ENCODE results near the gene GPATCH2. TPM values are rescaled to one million over a fixed set of nuclear protein-coding genes. Genes with fewer than 3 reads are reported as not detected.
"Not testable (repeated sequence)": the region's sequence is repeated elsewhere in the genome, so short reads cannot be mapped to it uniquely, and the experiment has no call there.

Gene GPATCH2
- total and polyA plus RNA-seq, 9 donors = 10.2 to 15.9 (median 12.3) TPM

DNA sequence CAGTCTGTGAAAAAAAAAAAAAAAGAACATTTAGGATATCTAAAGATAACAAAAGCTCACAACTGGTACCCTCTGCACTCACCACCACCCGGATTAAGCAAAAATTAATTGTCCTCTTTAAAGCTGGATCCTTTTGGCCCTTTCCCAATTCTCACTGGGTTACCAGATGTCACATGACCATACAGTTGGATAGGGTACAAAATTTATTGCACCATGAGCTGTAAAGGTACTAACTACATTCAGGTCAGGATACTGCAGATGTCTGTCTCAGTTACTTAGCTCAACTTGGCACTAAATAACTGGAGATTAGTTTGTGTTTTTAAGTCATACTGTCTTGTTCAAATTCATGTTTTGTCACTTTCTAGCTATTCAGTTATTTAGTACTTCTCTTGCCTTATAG lies 96.3 kb downstream of the GPATCH2 start:
- WGBS (ENCODE audit: insufficient coverage) = no CpG with 5 or more reads among the region's 1 CpG
- no peaks in the 10 kb centered on the region for H3K36me3 ChIP-seq (ENCODE audit: control insufficient read depth, insufficient read depth, low read length)
- no peaks in the 10 kb centered on the region for H3K27me3 ChIP-seq (ENCODE audit: control insufficient read depth, insufficient read depth, low read length)
- DNase-seq = no peak
- H3K4me3 ChIP-seq (ENCODE audit: low read length) = no peak overlapping the region
- H3K4me1 ChIP-seq (ENCODE audit: control insufficient read depth, insufficient read depth, low read length) = no peaks in the 10 kb centered on the region
- no peak overlapping the region for H3K27ac ChIP-seq (ENCODE audit: low read length)
- no peaks in the 10 kb centered on the region for H3K9me3 ChIP-seq (replicated peaks; ENCODE audit: control insufficient read depth, low read depth, low read length)

DNA sequence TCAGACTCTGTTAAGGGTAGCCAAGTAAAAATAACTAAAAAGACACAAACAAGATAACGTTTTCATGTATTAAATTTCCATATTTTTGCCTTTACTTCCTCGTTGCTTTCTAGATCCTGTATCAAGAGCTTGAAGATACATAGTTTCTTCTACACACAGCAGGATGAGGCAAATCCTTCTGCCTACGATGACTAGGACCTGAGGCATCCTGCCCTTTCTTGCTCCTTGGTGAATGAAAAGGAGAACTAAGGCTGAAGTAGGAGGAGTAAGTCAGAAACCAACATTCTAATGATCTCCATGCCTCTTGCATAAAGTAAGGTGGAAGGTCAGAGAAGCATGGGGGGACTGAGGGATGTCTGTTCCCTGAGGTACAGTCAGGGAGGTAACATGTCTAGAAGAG lies 102.6 kb downstream of the GPATCH2 start:
- H3K4me3 ChIP-seq (ENCODE audit: low read length) = no peak overlapping the region
- H3K27me3 ChIP-seq (ENCODE audit: control insufficient read depth, insufficient read depth, low read length) = no peaks in the 10 kb centered on the region
- H3K36me3 ChIP-seq (ENCODE audit: control insufficient read depth, insufficient read depth, low read length) = no peaks in the 10 kb centered on the region
- no peaks in the 10 kb centered on the region for H3K9me3 ChIP-seq (replicated peaks; ENCODE audit: control insufficient read depth, low read depth, low read length)
- H3K4me1 ChIP-seq (ENCODE audit: control insufficient read depth, insufficient read depth, low read length) = no peaks in the 10 kb centered on the region
- 83% methylated on average over 2 of the region's 3 CpGs for WGBS (ENCODE audit: insufficient coverage)
- H3K27ac ChIP-seq (ENCODE audit: low read length) = no peak overlapping the region
- no peak for DNase-seq

DNA sequence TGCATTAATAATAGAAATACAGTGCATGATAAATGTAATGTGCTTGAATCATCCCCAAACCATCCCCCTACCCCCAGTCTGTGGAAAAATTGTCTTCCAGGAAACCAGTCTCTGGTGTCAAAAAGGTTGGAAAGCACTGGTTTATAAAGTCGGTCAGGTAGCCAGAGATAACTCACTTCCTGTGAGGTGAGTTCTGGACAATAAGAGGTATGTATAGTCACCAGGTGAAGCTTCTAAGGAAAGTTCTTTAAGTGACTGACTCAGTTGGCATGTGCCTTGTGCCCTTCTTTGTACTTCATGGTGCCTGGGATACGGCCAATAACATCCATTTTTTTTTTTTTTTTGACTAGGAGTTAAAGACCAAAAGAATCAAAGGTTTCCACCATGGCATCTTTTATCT lies 103.7 kb downstream of the GPATCH2 start:
- Histone ChIP-seq H3K4me1 (ENCODE audit: control insufficient read depth, insufficient read depth, low read length) (no peaks in the 10 kb centered on the region), H3K27me3 (ENCODE audit: control insufficient read depth, insufficient read depth, low read length) (no peaks in the 10 kb centered on the region), H3K27ac (ENCODE audit: low read length) (no peak overlapping the region), H3K36me3 (ENCODE audit: control insufficient read depth, insufficient read depth, low read length) (no peaks in the 10 kb centered on the region), H3K9me3 (replicated peaks; ENCODE audit: control insufficient read depth, low read depth, low read length) (no peaks in the 10 kb centered on the region), H3K4me3 (ENCODE audit: low read length) (no peak overlapping the region)
- 100% methylated on average over 2 of the region's 2 CpGs for WGBS (ENCODE audit: insufficient coverage)
- no peak for DNase-seq

DNA sequence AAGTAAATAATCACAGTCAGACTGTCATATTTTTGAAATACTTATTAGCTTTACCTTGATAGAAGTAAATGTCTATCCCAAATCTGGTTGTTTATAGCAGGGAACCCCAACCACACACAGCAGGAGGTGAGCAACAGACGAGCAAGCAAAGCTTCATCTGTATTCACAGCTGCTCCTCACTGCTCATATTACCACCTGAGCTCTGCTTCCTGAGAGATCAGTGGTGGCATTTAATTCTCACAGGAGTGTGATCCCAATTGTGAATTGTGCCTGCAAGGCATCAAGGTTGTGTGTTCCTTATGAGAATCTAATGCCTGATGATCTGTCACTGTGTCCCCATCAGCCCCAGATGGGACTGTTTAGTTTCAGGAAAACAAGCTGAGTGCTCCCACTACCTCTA lies 104.3 kb downstream of the GPATCH2 start:
- no CpG with 5 or more reads among the region's 1 CpG for WGBS (ENCODE audit: insufficient coverage)
- no peaks in the 10 kb centered on the region for H3K9me3 ChIP-seq (replicated peaks; ENCODE audit: control insufficient read depth, low read depth, low read length)
- H3K4me1 ChIP-seq (ENCODE audit: control insufficient read depth, insufficient read depth, low read length) = no peaks in the 10 kb centered on the region
- H3K27ac ChIP-seq (ENCODE audit: low read length) = no peak overlapping the region
- H3K27me3 ChIP-seq (ENCODE audit: control insufficient read depth, insufficient read depth, low read length) = no peaks in the 10 kb centered on the region
- no peak overlapping the region for H3K4me3 ChIP-seq (ENCODE audit: low read length)
- no peak for DNase-seq
- no peaks in the 10 kb centered on the region for H3K36me3 ChIP-seq (ENCODE audit: control insufficient read depth, insufficient read depth, low read length)

DNA sequence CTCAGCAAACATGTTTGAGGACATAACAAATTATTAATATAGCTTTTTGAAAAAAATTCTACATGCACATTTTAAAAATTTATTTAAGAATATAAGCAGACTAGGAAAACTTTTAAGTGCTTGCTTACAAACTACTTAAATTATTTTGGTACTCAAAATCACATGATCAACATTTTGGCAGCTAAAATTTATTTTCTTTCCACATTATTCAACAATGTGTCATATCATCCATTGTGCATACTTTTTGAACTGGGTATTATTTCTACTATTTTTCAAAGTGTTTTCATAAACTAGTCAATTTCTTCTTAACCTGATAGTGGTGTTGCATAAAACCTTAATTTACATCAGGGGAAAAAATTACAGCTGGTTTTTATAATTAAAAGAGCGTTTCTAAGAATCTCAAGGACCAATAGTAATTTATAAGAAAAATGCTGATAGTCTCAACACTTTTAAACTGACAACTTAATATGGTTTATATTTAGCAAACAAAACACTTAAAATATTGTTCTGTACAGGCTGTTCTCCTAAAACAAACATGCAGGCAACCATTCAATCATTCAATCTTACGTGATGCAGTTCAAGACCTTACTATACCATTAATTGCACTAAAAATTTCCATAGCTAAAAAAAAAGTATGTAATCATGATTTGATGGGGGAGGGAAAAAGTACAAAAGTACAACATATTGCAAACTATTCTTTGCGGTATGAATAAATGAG lies 105.0 kb downstream of the GPATCH2 start:
- Histone ChIP-seq H3K9me3 (replicated peaks; ENCODE audit: control insufficient read depth, low read depth, low read length) (no peaks in the 10 kb centered on the region), H3K36me3 (ENCODE audit: control insufficient read depth, insufficient read depth, low read length) (no peaks in the 10 kb centered on the region), H3K27ac (ENCODE audit: low read length) (no peak overlapping the region), H3K4me1 (ENCODE audit: control insufficient read depth, insufficient read depth, low read length) (no peaks in the 10 kb centered on the region), H3K4me3 (ENCODE audit: low read length) (no peak overlapping the region), H3K27me3 (ENCODE audit: control insufficient read depth, insufficient read depth, low read length) (no peaks in the 10 kb centered on the region)
- no CpG with 5 or more reads among the region's 3 CpGs for WGBS (ENCODE audit: insufficient coverage)
- peak; percentile 11 for DNase-seq

DNA sequence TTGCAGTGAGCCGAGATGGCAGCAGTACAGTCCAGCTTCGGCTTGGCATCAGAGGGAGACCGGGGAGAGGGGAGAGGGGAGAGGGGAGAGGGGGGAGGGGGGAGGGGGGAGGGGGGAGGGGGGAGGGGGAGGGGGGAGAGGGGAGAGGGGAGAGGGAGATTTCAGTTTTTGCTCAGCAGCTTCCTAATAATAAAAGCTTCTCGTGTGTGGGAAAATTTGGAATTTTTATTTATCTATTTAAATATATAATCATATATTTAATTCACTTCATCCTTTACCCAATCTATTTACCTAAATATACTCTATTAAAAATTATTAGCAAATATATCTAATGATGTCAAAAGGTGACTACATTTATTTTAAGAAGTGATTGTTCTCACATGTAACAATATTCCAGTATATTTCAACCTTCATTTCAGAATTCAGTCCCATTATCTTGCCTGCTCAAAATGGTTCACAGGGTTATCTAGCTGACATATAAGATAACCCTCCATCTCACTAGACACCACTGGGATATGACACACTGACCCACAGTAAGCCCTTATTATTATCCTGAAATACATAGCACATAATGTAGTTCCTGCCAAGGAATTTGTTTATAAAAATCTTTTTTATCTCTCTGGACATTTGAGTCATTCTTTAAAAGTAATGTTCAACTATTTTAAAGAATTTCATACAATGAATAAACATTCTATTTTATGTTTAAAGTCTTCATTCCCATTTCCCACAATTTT lies 105.9 kb downstream of the GPATCH2 start:
- H3K36me3 ChIP-seq (ENCODE audit: control insufficient read depth, insufficient read depth, low read length) = no peaks in the 10 kb centered on the region
- no peaks in the 10 kb centered on the region for H3K4me1 ChIP-seq (ENCODE audit: control insufficient read depth, insufficient read depth, low read length)
- H3K4me3 ChIP-seq (ENCODE audit: low read length) = no peak overlapping the region
- no CpG with 5 or more reads among the region's 4 CpGs for WGBS (ENCODE audit: insufficient coverage)
- DNase-seq = no peak
- H3K9me3 ChIP-seq (replicated peaks; ENCODE audit: control insufficient read depth, low read depth, low read length) = no peaks in the 10 kb centered on the region
- no peak overlapping the region for H3K27ac ChIP-seq (ENCODE audit: low read length)
- H3K27me3 ChIP-seq (ENCODE audit: control insufficient read depth, insufficient read depth, low read length) = no peaks in the 10 kb centered on the region

DNA sequence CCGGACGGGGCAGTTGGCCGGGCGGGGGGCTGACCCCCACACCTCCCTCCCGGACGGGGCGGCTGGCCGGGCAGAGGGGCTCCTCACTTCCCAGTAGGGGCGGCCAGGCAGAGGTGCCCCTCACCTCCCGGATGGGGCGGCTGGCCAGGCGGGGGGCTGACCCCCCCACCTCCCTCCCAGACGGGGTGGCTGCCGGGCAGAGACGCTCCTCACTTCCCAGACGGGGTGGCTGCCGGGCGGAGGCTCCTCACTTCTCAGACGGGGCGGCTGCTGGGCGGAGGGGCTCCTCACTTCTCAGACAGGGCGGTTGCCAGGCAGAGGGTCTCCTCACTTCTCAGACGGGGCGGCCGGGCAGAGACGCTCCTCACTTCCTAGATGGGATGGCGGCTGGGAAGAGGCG lies 107.0 kb downstream of the GPATCH2 start:
- not testable (repeated sequence) for H3K27me3 ChIP-seq (ENCODE audit: control insufficient read depth, insufficient read depth, low read length); DNase-seq; H3K4me3 ChIP-seq (ENCODE audit: low read length); H3K27ac ChIP-seq (ENCODE audit: low read length); H3K9me3 ChIP-seq (replicated peaks; ENCODE audit: control insufficient read depth, low read depth, low read length); H3K4me1 ChIP-seq (ENCODE audit: control insufficient read depth, insufficient read depth, low read length); H3K36me3 ChIP-seq (ENCODE audit: control insufficient read depth, insufficient read depth, low read length)
- WGBS (ENCODE audit: insufficient coverage) = no CpG with 5 or more reads among the region's 28 CpGs

DNA sequence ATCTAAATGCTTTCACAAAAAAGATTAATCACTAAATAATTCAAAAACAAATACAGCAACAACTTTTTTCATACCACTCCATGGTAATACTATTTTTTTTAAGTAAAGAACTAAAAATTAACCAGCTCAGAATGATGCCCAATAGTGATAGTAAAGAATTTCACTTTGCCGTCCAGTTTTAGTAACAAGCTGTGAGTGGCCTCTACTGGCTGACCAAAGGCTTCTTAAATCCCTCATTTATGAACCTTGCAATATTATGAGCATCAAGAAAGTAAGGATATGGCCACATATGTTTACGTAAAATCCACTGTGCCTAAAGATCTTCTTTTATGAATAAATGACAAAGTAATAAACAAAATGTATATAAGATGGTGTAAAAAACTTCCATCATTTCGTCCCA lies 108.6 kb downstream of the GPATCH2 start:
- H3K4me3 ChIP-seq (ENCODE audit: low read length) = no peak overlapping the region
- peak; percentile 27 for DNase-seq
- H3K27ac ChIP-seq (ENCODE audit: low read length) = no peak overlapping the region
- no CpG with 5 or more reads among the region's 3 CpGs for WGBS (ENCODE audit: insufficient coverage)
- no peaks in the 10 kb centered on the region for H3K9me3 ChIP-seq (replicated peaks; ENCODE audit: control insufficient read depth, low read depth, low read length)
- H3K36me3 ChIP-seq (ENCODE audit: control insufficient read depth, insufficient read depth, low read length) = no peaks in the 10 kb centered on the region
- no peaks in the 10 kb centered on the region for H3K4me1 ChIP-seq (ENCODE audit: control insufficient read depth, insufficient read depth, low read length)
- H3K27me3 ChIP-seq (ENCODE audit: control insufficient read depth, insufficient read depth, low read length) = no peaks in the 10 kb centered on the region

DNA sequence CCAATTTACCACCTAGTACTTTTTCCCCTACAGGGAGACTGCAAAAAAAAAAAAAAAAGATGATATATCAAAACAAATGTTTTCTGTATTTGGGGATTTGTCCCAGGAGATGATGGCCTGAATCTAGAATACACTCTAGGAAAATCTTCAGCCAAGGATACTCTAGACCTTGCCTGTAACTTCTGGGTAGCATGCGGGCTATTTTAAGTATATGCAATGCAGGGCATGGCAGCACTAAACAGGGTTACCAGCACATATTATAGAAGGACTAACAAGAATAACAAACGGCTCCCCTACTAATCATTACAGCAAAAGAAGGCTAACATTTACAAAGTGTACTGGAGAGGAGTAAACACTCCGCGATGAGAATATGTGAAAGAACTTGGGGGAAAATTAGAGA lies 109.6 kb downstream of the GPATCH2 start:
- Histone ChIP-seq H3K36me3 (ENCODE audit: control insufficient read depth, insufficient read depth, low read length) (no peaks in the 10 kb centered on the region), H3K4me1 (ENCODE audit: control insufficient read depth, insufficient read depth, low read length) (no peaks in the 10 kb centered on the region), H3K9me3 (replicated peaks; ENCODE audit: control insufficient read depth, low read depth, low read length) (no peaks in the 10 kb centered on the region), H3K27ac (ENCODE audit: low read length) (no peak overlapping the region), H3K4me3 (ENCODE audit: low read length) (no peak overlapping the region), H3K27me3 (ENCODE audit: control insufficient read depth, insufficient read depth, low read length) (no peaks in the 10 kb centered on the region)
- DNase-seq = no peak
- no CpG with 5 or more reads among the region's 4 CpGs for WGBS (ENCODE audit: insufficient coverage)

DNA sequence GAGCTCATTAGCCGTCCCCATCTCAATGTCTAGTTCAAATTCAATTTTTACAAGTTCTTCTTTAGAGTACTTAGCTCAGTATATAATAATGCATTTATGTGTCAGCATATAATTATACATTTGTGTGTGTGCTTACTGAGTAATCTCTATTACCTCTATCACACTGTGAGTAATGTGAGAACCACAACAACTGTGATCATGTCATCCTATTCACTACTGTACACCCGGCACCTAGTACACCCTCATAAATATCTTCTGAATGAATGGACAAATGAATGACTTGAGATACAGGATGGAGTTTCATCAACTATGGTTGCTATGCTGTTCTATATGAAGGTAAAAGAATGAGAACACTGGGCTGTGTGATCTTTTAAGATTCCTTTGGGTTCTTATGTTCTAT lies 124.0 kb downstream of the GPATCH2 start:
- DNase-seq = no peak
- no CpG with 5 or more reads among the region's 2 CpGs for WGBS (ENCODE audit: insufficient coverage)
- Histone ChIP-seq H3K27me3 (ENCODE audit: control insufficient read depth, insufficient read depth, low read length) (no peaks in the 10 kb centered on the region), H3K27ac (ENCODE audit: low read length) (no peak overlapping the region), H3K9me3 (replicated peaks; ENCODE audit: control insufficient read depth, low read depth, low read length) (no peaks in the 10 kb centered on the region), H3K36me3 (ENCODE audit: control insufficient read depth, insufficient read depth, low read length) (peaks cover 5% of the 10 kb centered on the region), H3K4me3 (ENCODE audit: low read length) (no peak overlapping the region), H3K4me1 (ENCODE audit: control insufficient read depth, insufficient read depth, low read length) (no peaks in the 10 kb centered on the region)
